ENCODE results near the gene SCAPER. TPM values are rescaled to one million over a fixed set of nuclear protein-coding genes. Genes with fewer than 3 reads are reported as not detected.
"Not testable (repeated sequence)": the region's sequence is repeated elsewhere in the genome, so short reads cannot be mapped to it uniquely, and the experiment has no call there.

The SCAPER gene
- total RNA-seq, 2 experiments from 2014 or later = 10.4 to 22.3 TPM

DNA sequence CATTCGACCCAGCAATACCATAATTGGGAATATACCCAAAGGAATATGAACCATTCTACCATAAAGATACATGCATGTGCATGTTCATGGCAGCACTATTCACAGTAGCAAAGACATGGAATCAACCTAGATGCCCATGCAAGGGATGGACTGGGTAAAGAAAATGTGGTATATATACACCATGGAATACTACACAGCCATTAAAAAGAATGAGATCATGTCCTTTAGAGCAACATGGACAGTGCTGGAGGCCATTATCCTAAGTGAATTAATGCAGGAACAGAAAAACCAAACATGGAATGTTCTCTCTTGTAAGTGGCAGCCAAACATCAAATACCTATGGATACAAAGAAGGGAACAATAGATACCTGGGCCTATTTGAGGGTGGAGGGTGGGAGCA is 601.2 kb downstream of the SCAPER start:
- H4K20me1 ChIP-seq (ENCODE audit: insufficient read depth, low read length) = 0 out of 2 replicates have a peak, but pooled peaks cover 8% of the 10 kb centered on the region
- intact Hi-C loops (cut with micrococcal nuclease; ENCODE audit: unreplicated experiment) = no loop called here
- CTCF ChIA-PET (ENCODE audit: unreplicated experiment) = no interaction called here

GRCh38 chr15:76299786-76300185 is 605.4 kb downstream of the SCAPER start:
- BruUV-seq (replicated peaks) = no TSS peak
- peaks cover 86% of the 10 kb centered on the region for H3K79me2 ChIP-seq (ENCODE audit: insufficient read depth, low read depth, low read length)
- H3K27ac ChIP-seq (ENCODE audit: low read depth, low read length, poor library complexity, severe bottlenecking) = no peak overlapping the region
- no peaks in the 10 kb centered on the region for H3K9me3 ChIP-seq (ENCODE audit: low read length)
- H3K9me2 ChIP-seq (ENCODE audit: insufficient read depth, low read length) = no peaks in the 10 kb centered on the region
- intact Hi-C loops (cut with micrococcal nuclease; ENCODE audit: unreplicated experiment) = no loop called here
- no peak overlapping the region for H3K4me2 ChIP-seq (ENCODE audit: low read length)
- no peak overlapping the region for H3K4me3 ChIP-seq (ENCODE audit: low read depth, low read length, poor library complexity, severe bottlenecking)
- DNase-seq (ENCODE audit: low spot score) = no peak
- POLR2A ChIA-PET = interaction anchor here (0.7 to 1.1 kb wide), 2 partner anchors 9 to 11 kb away, joined by 3 read pairs; no protein-coding TSS in a partner anchor
- peaks cover 15% of the 10 kb centered on the region; the same call in 1 of the 2 replicates for H4K20me1 ChIP-seq (ENCODE audit: insufficient read depth, low read length)
- no peaks in the 10 kb centered on the region for H3K4me1 ChIP-seq (ENCODE audit: insufficient read depth, low read length, poor library complexity, severe bottlenecking)
- TF ChIP-seq EZH2phosphoT487 (IDR thresholded peaks at IDR 0.05; ENCODE audit: borderline replicate concordance, low read depth, low read length) = no peak
- no peak for TF ChIP-seq CTCF (conservative IDR thresholded peaks at IDR 0.05; ENCODE audit: low read length)
- no peaks in the 10 kb centered on the region for H3K36me3 ChIP-seq (ENCODE audit: insufficient read depth, low read length)
- H2AFZ ChIP-seq (ENCODE audit: low read length) = no peak overlapping the region
- CTCF ChIA-PET (ENCODE audit: unreplicated experiment) = no interaction called here

More for the DNA sequence above, 601.2 kb downstream of the SCAPER start:
- Histone ChIP-seq H3K9me2 (ENCODE audit: insufficient read depth, low read length) (no peaks in the 10 kb centered on the region), H3K36me3 (ENCODE audit: insufficient read depth, low read length) (peaks cover 17% of the 10 kb centered on the region), H3K27ac (ENCODE audit: low read depth, low read length, poor library complexity, severe bottlenecking) (no peak overlapping the region), H3K4me3 (ENCODE audit: low read depth, low read length, poor library complexity, severe bottlenecking) (no peak overlapping the region), H3K4me2 (ENCODE audit: low read length) (no peak overlapping the region), H2AFZ (ENCODE audit: low read length) (no peak overlapping the region), H3K79me2 (ENCODE audit: insufficient read depth, low read depth, low read length) (peaks cover 89% of the 10 kb centered on the region), H3K9me3 (ENCODE audit: low read length) (no peaks in the 10 kb centered on the region), H3K4me1 (ENCODE audit: insufficient read depth, low read length, poor library complexity, severe bottlenecking) (no peaks in the 10 kb centered on the region)
- TF ChIP-seq EZH2phosphoT487 (IDR thresholded peaks at IDR 0.05; ENCODE audit: borderline replicate concordance, low read depth, low read length) = no peak
- TF ChIP-seq CTCF (conservative IDR thresholded peaks at IDR 0.05; ENCODE audit: low read length) = no peak
- BruUV-seq (replicated peaks) = no TSS peak
- DNase-seq (ENCODE audit: low spot score) = no peak
- POLR2A ChIA-PET = no interaction called here

DNA sequence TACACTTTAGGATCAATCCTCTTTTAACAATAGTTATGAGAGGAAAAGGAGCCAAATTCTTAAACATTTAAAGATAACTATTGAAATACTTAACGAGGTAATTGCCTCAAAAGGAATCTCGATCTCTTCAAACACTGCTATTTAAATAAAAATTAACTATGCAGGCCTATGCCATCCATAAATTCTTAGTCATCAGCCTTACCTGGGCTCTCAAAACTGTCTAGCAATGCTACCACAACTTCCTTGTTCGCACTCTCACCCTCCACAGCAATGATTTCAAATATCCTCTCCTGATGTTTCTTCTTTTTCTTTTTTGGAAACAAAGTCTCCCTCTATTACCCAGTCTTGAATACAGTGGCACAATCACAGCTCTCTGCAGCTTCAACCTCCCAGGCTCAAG is 606.2 kb downstream of the SCAPER start:
- TF ChIP-seq CTCF (conservative IDR thresholded peaks at IDR 0.05; ENCODE audit: low read length) (no peak), EZH2phosphoT487 (IDR thresholded peaks at IDR 0.05; ENCODE audit: borderline replicate concordance, low read depth, low read length) (no peak)
- intact Hi-C loops (cut with micrococcal nuclease; ENCODE audit: unreplicated experiment) = no loop called here
- POLR2A ChIA-PET = no interaction called here
- no peak overlapping the region for H3K4me2 ChIP-seq (ENCODE audit: low read length)
- no peak overlapping the region for H2AFZ ChIP-seq (ENCODE audit: low read length)
- no peak for DNase-seq (ENCODE audit: low spot score)
- no peaks in the 10 kb centered on the region for H3K36me3 ChIP-seq (ENCODE audit: insufficient read depth, low read length)
- no peaks in the 10 kb centered on the region for H3K4me1 ChIP-seq (ENCODE audit: insufficient read depth, low read length, poor library complexity, severe bottlenecking)
- BruUV-seq (replicated peaks) = no TSS peak
- H3K4me3 ChIP-seq (ENCODE audit: low read depth, low read length, poor library complexity, severe bottlenecking) = no peak overlapping the region
- no peaks in the 10 kb centered on the region for H3K9me3 ChIP-seq (ENCODE audit: low read length)
- H3K27ac ChIP-seq (ENCODE audit: low read depth, low read length, poor library complexity, severe bottlenecking) = no peak overlapping the region
- CTCF ChIA-PET (ENCODE audit: unreplicated experiment) = no interaction called here
- H3K79me2 ChIP-seq (ENCODE audit: insufficient read depth, low read depth, low read length) = peaks cover 87% of the 10 kb centered on the region
- H4K20me1 ChIP-seq (ENCODE audit: insufficient read depth, low read length) = peaks cover 16% of the 10 kb centered on the region; the same call in 1 of the 2 replicates
- H3K9me2 ChIP-seq (ENCODE audit: insufficient read depth, low read length) = no peaks in the 10 kb centered on the region

DNA sequence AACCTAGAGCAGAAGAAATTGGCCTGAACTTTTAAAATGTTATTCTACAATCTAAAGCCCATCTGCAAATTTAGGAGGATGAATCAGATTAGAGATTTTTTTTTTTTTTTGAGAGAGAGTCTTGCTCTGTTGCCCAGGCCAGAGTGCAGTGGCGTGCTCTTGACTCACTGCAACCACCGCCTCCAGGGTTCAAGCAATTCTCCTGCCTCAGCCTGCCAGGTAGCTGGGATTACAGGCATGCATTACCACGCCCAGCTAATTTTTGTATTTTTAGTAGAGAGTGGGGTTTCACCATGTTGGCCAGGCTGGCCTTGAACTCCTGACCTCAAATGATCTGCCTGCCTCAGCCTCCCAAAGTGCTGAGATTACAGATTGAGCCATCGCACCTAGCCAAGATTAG is 607.2 kb downstream of the SCAPER start:
- H3K4me2 ChIP-seq (ENCODE audit: low read length); POLR2A ChIA-PET; H2AFZ ChIP-seq (ENCODE audit: low read length); intact Hi-C loops (cut with micrococcal nuclease; ENCODE audit: unreplicated experiment); DNase-seq (ENCODE audit: low spot score); H3K4me3 ChIP-seq (ENCODE audit: low read depth, low read length, poor library complexity, severe bottlenecking); CTCF ChIA-PET (ENCODE audit: unreplicated experiment); H3K4me1 ChIP-seq (ENCODE audit: insufficient read depth, low read length, poor library complexity, severe bottlenecking); H3K27ac ChIP-seq (ENCODE audit: low read depth, low read length, poor library complexity, severe bottlenecking); BruUV-seq (replicated peaks); H4K20me1 ChIP-seq (ENCODE audit: insufficient read depth, low read length); H3K9me2 ChIP-seq (ENCODE audit: insufficient read depth, low read length); H3K36me3 ChIP-seq (ENCODE audit: insufficient read depth, low read length); H3K9me3 ChIP-seq (ENCODE audit: low read length): not testable (repeated sequence)
- peaks cover 85% of the 10 kb centered on the region; the same call in 1 of the 2 replicates for H3K79me2 ChIP-seq (ENCODE audit: insufficient read depth, low read depth, low read length)

Measured in OCI-LY7 (cell line).